GM20431 (cell line): ENCODE measurements around the gene ITIH2.
"Not testable (repeated sequence)": the region's sequence is repeated elsewhere in the genome, so short reads cannot be mapped to it uniquely, and the experiment has no call there.

Source experiments
- in situ Hi-C: fragments of 300-500 bp; cut with MseI, MboI; formaldehyde crosslinking; loops from one replicate; pipeline ENCODE4 v1.15.0; 2020; ENCODE audit warnings: low sequenced_read_pairs; ENCODE audit not compliant: unreplicated experiment

Gene ITIH2

DNA sequence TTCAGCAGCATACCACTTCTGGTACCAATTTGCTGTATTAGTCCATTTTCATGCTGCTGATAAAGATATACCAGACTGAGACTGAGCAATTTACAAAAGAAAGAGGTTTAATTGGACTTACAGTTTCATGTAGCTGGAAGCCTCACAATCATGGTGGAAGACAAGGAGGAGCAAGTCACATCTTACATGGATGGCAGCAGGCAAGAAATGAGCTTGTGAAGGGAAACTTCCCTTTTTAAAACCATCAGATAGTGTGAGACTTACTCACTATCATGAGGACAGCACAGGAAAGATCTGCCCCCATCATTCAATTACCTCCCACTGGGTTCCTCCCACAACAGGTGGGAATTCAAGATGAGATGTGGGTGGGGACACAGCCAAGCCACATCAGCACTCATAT lies 9.9 kb upstream of the ITIH2 start:
- in situ Hi-C loops, result not testable (repeated sequence)

DNA sequence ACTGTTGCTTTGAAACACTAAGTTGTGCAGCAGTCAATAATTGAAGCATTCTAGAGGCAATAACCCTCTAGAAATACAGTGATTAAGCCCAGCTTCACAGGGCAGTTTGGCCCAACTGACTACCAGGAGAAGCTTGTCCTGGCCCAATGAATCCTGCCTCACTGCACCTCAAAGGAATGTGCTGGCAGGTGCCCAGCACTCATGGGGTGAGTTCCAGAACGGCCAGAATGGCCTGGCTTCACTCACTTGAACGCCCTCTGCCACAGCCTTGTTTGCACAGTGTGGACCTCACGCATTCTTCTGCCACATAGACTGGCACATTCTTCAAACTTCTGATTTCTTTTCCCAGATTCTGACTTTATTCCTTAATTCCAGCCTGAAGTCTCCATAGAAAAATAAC lies 6.6 kb upstream of the ITIH2 start:
- in situ Hi-C loops, result no loop called here

DNA sequence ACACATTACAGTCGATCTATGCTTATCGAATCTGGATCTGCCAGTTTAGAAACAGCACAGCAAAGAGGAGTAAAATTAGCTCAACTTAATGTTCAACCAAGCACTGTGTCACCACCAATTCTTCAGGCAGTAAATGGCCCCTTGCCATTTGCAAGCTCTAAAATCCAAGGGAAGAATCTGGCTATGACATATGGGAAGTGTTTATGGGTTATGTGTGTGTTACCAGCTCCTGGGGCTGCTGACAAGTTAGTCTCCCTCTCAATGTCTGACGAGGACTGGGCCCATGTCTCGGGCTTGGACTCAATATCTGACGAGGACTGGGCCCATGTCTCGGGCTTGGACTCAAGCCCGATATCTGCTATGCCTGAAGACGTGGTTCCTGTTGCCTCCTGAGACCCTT lies 5.7 kb upstream of the ITIH2 start:
- in situ Hi-C loops, result no loop called here

DNA sequence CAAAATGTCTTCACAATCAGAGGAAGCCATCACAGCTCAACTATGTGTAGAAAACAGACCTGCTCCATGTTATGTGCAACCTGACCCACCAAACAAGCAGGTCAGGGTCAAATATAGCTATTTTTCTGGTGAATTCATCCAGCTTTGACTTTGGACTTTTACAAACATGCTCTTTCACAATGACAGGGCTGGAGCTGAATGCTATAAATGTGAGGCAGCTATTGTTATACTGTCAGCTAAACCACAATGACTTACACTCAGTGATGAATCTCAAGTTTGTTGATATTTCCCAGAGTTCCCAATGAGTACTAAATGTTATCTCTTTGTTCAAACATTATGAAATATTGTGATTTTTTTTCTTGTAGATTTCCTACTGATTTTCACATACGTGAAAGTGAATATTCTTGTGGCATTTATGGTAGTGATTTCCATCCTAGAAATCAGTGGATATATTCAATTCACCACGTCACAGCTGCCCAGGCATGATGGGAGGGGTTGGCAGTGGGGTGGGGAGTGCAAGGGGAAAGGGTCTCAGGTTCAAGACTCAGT lies 2.5 kb upstream of the ITIH2 start:
- in situ Hi-C loops, result no loop called here

DNA sequence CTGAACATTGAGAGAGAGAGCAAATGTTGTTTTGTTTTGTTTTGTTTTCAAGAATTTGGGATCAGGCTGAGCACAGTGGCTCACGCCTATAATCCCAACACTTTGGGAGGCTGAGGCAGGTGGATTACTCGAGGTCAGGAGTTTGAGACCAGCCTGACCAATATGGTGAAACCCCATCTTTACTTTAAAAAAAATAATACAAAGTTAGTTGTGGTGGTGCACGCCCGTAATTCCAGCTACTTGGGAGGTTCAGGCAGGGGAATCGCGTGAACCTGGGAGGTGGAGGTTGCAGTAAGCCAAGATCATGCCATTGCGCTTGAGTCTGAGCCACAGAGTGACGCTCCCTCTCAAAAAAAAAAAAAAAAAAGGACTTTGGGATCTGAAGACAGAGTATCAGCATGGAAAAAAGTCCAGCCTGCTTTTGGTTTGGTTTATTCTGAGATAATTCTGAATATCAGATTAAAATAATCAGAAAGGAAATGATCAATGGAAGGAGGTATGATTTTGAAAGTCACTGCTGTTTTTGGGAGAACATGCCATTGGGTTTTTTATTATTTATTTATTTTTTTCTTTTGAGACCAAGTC lies 1.9 kb upstream of the ITIH2 start:
- in situ Hi-C loops, result no loop called here

DNA sequence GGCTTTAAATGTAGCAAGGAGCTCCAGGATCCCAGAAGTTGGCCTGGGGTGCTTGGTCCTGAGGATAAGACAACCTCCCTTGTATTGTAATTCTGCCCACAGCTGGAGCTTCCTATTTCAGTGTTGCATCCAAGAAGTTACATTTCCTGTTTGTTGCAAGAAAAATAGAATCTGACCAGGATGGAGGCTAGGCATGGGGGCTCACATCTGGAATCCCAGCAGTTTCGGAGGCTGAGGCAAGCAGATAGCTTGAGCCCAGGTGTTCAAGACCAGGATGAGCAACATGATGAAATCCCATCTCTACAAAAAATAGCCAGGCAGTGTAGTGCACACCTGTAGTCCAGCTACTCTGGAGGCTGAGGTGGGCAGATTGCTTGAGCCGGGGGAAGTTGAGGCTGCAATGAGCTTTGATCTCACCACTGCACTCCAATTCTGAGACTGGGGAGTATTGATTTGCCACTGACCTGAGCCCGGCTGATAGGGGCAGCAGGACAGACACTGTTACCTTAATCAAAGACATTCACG lies 766 bp upstream of the ITIH2 start:
- in situ Hi-C loops, result no loop called here

DNA sequence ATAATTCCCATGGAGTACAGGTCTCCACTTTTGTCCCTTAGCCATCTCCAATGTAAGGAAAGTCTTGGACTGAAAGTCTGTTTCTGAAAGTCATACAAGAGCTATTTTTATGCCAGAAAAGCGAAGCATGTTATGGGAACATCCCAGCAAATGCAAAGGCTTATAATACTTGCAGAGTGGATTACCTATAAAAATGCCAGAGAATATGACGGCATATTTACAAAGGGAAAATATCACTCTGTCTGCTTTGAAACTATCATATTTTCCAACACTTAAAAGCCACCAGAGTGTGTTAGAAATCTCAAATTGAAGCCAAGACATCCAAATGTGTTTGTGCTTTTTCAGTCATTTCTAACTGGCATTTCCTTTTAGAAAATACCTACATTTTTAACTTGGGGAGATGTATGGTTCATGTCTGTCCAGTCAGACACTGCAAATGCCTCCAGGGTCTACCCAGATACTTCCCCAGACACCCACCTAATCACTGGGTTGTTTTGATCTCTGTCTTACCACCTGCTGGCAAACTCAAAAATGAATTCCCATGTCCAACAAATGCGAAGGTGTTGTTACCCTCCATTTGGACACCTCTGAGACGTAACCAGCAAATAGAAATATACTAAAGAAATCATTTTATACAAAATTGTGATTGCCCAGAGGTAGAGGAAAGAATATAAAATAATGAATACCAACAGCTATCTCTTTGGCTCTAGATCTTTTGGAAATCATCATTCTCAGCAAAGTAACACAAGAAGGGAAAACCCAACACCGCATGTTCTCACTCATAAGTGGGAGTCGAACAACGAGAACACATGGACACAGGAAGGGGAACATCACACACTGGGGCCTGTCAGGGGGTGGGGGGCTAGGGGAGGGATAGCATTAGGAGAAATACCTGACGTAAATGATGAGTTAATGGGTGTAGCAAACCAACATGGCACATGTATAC lies 1.2 kb downstream of the ITIH2 start:
- in situ Hi-C loops, result no loop called here

DNA sequence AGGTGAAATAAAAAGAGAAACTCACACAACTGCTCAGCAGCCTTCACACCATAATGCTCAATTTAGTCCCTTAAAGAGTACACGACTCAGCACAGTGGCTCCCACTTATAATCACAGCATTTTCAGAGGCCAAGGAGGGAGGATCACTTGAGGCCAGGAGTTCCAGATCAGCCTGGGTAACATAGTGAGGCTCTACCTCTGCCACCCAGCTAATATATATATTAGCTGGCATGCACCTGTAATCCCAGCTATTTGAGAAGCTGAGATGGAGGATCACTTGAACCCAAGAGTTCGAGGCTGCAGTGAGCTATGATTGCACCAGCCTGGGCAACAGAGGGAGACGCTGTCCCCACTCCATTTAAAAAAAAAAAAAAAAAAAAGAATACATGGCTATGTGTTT lies 2.2 kb downstream of the ITIH2 start:
- in situ Hi-C loops, result no loop called here

DNA sequence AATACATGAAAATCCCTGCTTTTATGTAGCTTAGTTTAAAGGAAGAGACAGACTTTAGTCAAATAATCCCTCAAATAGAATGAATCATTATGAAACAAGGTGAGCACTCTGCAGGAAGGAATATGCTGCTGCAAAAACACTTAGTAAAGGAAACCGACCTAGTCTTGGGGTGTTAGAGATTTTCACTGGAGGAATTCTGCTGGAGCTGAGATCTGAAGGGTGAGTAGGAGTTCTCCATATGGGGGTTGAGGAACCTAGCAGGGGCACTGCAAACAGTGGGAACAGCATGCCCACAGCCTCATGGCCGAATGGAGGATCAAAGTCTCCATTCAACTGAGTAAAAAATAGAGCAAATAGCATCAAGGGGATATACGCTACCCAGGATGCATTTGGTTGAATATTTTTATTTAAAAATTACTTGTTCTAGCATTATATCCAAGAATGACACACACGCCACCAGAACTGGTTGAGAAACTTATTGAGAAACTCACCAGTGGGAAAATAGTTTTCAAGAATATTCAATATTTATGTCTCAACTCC lies 3.5 kb downstream of the ITIH2 start:
- in situ Hi-C loops, result no loop called here

DNA sequence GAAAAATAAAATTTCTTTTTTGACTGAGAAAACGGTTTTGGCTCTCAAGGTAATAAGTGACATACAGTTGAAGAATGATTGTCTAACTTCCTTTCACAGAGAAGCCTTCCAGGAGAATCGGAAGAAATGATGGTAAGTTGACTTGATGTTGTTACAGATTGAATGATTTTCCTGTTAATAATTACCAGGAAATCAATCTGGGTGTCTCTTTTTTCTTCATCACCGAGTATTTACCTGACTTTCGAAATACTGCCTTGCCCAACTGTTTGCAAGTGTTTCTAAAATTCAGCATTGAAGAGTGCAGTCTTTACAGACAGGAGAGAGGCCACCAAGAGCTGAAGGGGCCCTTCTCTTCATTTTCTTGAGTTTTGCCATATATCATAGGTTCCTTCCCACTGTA lies 4.0 kb downstream of the ITIH2 start:
- in situ Hi-C loops, result no loop called here

DNA sequence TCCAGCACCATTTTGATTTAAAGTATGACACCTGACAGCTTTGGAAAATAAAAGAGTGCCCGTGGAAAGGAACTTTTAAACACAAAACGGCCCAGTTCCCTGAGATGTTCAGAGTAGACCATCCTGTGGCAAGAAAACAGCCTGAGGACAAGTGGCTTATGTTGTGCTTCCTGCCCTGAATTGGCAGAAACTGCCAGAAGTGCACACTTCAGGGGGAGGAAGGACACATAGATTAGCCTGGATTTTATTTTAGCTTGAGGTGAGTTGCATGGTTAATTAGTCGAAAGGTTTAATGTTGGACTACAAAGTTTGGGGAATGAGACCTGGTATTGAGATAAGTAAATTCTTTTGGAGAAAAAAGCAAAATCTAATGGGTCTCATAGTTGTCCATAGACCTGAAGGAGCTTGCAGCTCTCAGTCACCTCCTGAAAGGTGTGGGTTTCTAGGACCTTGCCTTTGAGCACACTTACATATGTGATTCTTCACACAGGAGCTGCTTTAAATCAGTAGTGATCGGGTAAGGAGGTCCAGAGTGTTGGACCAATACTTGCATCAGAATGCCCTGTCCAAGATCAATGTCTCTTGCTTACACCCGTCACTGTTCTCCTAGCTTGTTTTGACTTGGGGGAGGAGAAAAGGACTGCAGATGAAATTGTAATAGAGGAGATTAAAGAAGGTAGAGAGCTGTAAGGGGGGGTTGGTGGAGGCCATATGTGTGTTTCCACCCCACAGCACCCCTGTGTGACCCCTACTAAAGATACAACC lies 4.9 kb downstream of the ITIH2 start:
- in situ Hi-C loops, result no loop called here

DNA sequence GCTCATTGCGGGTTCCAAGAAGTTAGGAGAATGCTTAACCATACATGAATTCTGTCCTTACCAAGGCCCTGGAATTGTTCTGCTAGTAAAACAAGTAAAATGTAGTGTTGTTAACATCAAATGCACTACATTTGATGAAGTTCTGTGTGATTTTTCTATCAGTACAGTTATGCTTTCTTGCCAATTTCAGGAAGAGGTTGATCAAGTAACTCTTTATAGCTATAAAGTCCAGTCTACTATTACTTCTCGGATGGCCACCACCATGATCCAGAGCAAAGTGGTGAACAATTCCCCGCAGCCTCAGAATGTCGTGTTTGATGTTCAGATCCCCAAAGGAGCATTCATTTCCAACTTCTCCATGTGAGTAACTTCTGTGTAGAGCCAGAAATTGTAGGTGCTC lies 5.7 kb downstream of the ITIH2 start:
- in situ Hi-C loops, result no loop called here

DNA sequence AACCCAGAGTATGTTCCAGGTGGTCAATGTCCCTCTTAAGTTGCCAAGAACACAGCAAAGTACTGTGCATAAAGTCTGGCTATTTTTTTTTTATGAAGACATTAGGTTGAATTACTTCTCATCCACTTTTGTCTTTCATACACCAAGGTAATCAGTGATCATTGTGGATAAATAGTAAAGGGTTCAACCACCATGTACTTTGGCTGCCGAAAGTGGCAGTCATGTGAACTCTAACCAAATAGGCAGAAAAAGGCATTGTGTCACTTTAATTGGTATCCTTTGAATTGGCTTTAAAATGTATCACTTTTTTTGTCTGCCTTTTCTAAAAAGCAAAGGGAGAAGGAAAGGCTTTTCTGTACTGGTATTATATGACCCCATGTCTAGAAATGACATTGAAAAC lies 7.3 kb downstream of the ITIH2 start:
- in situ Hi-C loops, result no loop called here

DNA sequence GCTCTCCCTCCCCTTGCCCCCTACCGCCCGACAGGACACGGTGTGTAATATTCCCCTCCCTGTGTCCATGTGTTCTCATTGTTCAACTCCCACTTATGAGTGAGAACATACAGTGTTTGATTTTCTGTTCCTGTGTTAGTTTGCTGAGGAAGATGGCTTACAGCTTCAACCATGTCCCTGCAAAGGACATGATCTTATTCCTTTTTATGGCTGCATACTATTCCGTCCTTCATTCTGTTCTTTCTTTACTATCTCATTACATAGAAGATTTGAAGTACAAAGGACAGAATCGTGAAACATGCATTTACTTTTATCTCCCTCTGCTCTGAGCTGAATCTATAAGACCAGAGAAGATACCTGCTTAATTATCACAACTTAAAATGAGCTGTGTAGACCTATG lies 8.0 kb downstream of the ITIH2 start:
- in situ Hi-C loops, result not testable (repeated sequence)

DNA sequence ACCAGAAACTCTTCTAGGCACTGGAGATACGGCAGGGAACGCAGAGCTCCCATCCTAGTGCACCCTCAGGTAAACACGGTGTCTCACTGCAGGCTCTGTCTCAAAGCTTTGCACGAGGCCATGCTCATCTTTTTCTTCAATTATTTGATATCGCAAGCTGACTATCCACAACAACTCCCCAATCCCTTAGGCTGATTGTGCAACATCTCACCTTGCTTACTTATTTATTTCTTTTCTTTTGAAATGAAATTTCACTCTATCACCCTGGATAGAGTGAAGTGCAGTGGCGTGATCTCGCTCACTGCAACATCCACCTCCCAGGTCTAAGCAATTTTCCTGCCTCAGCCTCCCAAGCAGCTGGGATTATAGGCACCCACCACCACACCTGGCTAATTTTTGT lies 12.4 kb downstream of the ITIH2 start:
- in situ Hi-C loops, result no loop called here

DNA sequence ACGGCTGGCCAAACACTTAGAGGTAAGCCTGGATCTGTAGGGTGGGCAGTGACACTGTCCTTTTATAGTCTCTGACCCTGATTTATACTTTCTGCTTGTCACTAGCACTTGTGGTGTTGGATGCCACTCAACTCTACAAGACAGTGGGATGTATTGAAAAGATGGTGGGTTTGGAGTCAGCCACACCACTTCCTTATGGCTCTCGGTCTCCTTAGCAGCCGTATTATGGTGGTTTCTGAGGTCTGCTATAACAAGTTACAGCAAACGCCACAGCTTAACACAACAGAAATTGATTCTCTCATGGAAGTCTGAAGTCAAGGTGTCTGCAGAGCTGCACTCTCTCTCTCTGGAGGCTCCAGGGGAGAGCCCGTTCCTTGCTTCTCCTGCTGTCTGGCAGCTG lies 14.7 kb downstream of the ITIH2 start:
- in situ Hi-C loops, result no loop called here

DNA sequence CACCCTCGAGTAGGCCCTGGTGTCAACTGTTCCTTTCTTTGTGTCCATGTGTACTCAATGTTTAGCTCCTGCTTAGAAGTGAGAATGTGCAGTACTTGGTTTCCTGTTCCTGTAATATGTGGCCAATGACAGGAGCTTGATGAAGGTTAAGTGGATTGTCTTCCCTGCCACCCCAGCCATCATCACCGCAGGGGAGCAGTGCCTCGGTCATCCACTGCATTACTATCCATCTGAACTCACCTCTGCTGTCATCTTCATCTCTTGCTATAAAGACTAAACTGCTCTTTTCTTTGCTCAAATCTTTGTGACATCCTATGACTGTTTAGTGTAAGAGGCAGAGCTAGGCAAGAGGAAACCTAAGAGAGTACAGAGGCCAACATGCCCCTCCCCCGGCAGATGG lies 15.6 kb downstream of the ITIH2 start:
- in situ Hi-C loops, result no loop called here

DNA sequence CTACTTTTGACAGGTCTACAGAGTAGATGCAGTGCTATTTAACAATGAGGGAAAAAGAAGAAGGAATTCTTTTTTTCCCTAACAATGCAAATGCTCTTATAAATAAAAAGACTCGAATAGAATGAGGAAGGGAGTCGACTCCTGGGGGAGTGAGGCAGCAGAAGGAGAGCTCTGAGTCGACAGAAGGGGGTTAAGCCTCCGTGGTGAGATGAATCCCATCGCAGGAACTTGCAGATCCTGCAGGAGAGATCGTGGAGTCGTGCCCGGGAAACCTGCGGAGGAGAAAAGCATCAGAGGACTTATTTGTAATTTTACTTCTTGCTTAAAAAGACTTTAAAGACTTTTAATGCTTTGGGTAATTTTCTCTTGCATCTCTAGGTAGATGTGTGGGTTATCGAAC lies 17.4 kb downstream of the ITIH2 start:
- in situ Hi-C loops, result no loop called here

DNA sequence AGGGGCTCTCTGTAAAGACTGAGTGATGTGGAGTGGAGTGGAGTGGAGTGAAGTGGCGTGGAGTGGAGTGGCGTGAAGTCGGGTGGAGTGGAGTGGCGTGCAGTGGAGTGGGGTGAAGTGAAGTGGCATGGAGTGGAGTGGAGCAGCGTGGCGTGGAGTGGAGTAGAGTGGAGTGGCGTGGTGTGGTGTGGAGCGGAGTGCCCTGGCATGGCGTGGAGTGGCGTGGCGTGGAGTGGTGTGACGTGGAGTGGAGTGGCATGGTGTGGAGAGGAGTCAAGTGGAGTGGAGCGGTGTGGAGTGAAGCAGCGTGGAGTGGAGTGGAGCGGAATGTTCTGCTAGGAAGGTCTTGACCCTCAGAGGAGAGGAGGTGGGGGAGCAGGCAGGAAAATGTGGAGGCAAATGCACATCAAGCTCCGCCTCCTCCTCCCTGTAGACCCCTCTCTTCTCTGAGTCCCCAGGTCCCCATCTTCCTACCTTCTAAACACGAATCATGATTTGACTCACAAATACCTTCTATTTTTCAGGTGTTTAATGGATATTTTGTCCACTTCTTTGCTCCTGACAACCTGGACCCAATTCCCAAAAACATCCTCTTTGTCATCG lies 19.9 kb downstream of the ITIH2 start:
- in situ Hi-C loops, result no loop called here

DNA sequence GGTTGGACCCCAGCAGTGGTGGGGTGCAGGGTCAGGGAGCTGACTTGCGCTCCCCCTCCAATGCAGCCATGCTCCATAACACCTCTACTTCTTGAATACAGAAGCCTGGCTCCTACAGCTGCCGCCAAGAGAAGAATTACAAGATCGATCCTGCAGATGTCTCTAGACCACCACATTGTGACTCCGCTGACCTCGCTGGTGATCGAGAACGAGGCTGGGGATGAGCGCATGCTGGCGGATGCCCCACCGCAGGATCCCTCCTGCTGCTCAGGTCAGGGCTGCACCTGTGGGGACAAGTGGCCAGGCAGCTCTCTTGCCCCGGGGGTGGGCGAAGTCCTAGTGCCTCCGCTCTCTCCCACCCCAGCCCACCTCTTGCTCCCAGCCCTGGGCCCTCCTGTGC lies 31.7 kb downstream of the ITIH2 start:
- in situ Hi-C loops, result no loop called here
